ENCODE results near the gene GGCX. TPM values are rescaled to one million over a fixed set of nuclear protein-coding genes. Genes with fewer than 3 reads are reported as not detected.
A peak's percentile ranks its signal among the peaks of the same experiment; 100 is the strongest.

GGCX gene
- total RNA-seq, 4 donors from 2014 or later, result 18.3 to 33.1 (median 28.2) TPM

GRCh38 chr2:85582492-85582891 is 21.2 kb upstream of the GGCX start:
- H3K36me3 ChIP-seq, result no peaks in the 10 kb centered on the region
- no peaks in the 10 kb centered on the region for H3K9me3 ChIP-seq
- TF ChIP-seq CTCF (IDR thresholded peaks at IDR 0.05 in 4 of 5, conservative IDR thresholded peaks at IDR 0.05 in 1 of 5), result no peak
- TF ChIP-seq POLR2A (IDR thresholded peaks at IDR 0.05), result no peak
- no peak overlapping the region for H3K4me3 ChIP-seq
- peaks cover 57 to 62% of the 10 kb centered on the region in 2 donors for H3K4me1 ChIP-seq
- no peaks in the 10 kb centered on the region for H3K27me3 ChIP-seq
- in situ Hi-C loops (cut with MboI; ENCODE audit: low sequenced_read_pairs in 4 of 4) (no loop called here), intact Hi-C loops (cut with DNase I; ENCODE audit: low total_unique reads) (no loop called here)
- no peak for ATAC-seq
- DNase-seq, result no peak
- H3K27ac ChIP-seq, result peak overlapping the region in 2 of 4 donors; percentile 89 to 98

GRCh38 chr2:85580206-85580605 is 18.9 kb upstream of the GGCX start:
- in situ Hi-C loops (cut with MboI; ENCODE audit: low sequenced_read_pairs in 4 of 4), result no loop called here
- H3K27ac ChIP-seq, result peak overlapping the region; percentile 73 to 92 (median 82)
- no peaks in the 10 kb centered on the region for H3K27me3 ChIP-seq
- H3K9me3 ChIP-seq, result no peaks in the 10 kb centered on the region
- no peak for DNase-seq
- no peak overlapping the region for H3K4me3 ChIP-seq
- intact Hi-C loops (cut with DNase I; ENCODE audit: low total_unique reads), result no loop called here
- TF ChIP-seq CTCF (IDR thresholded peaks at IDR 0.05 in 4 of 5, conservative IDR thresholded peaks at IDR 0.05 in 1 of 5) (no peak), POLR2A (IDR thresholded peaks at IDR 0.05) (no peak)
- peaks cover 38 to 44% of the 10 kb centered on the region in 2 donors for H3K4me1 ChIP-seq
- H3K36me3 ChIP-seq, result no peaks in the 10 kb centered on the region
- ATAC-seq, result no peak

DNA sequence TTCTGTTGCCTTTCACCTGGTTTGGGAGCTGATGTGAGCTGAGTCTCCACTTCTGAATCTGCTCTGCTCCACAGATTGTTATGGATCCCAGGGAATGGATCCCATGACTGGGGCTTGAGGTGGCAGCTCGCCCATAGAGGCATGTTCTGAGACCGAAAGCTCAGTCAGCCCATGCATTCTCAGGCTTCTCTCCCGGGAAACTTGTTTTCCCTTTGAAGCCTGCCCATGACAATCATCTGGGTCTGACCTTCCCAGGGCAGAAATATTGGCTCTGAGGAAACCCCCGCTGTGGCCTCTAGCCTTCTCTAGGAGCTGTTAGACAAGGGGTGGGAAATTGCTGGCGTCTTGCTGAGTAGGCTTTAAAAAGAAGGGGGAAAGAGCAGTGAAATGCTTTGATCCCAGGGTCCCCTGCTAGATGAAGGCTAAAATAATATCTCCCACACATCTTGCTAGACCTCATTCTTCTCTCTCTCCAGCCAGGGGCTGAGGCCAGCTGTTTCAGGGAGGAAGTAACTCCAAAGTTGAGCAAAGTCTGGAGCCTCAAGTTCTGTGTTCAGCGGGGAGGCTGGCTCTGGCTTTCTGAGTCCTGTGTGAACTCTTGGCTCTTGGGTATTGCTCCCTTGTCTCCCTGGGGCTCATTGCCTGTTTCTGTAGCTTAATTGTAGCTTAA is 18.1 kb upstream of the GGCX start:
- H3K27ac ChIP-seq, result peak overlapping the region; percentile 73 to 92 (median 82)
- no peak for DNase-seq
- intact Hi-C loops (cut with DNase I; ENCODE audit: low total_unique reads) (no loop called here), in situ Hi-C loops (cut with MboI; ENCODE audit: low sequenced_read_pairs in 4 of 4) (no loop called here)
- H3K4me1 ChIP-seq, result peaks cover 34 to 38% of the 10 kb centered on the region in 2 donors
- ATAC-seq, result no peak
- H3K36me3 ChIP-seq, result no peaks in the 10 kb centered on the region
- H3K4me3 ChIP-seq, result peak overlapping the region in 1 of 4 donors; percentile 32
- TF ChIP-seq POLR2A (IDR thresholded peaks at IDR 0.05) (no peak), CTCF (IDR thresholded peaks at IDR 0.05 in 4 of 5, conservative IDR thresholded peaks at IDR 0.05 in 1 of 5) (no peak)
- H3K9me3 ChIP-seq, result no peaks in the 10 kb centered on the region
- H3K27me3 ChIP-seq, result no peaks in the 10 kb centered on the region

- peak; percentile 74 to 84 for ATAC-seq
- H3K27ac ChIP-seq, result peak overlapping the region; percentile 73 to 92 (median 82)
- H3K4me1 ChIP-seq, result peaks cover 28 to 35% of the 10 kb centered on the region in 2 donors
Observed at GRCh38 chr2:85578243-85579180, 17.2 kb upstream of the GGCX start.

More at GRCh38 chr2:85578243-85579180, 17.2 kb upstream of the GGCX start:
- DNase-seq, result peak; percentile 64 to 83
- TF ChIP-seq POLR2A (IDR thresholded peaks at IDR 0.05) (peak in 1 of 2 donors; percentile 12), CTCF (IDR thresholded peaks at IDR 0.05 in 4 of 5, conservative IDR thresholded peaks at IDR 0.05 in 1 of 5) (no peak)
- intact Hi-C loops (cut with DNase I; ENCODE audit: low total_unique reads) (no loop called here), in situ Hi-C loops (cut with MboI; ENCODE audit: low sequenced_read_pairs in 4 of 4) (no loop called here)
- no peaks in the 10 kb centered on the region for H3K36me3 ChIP-seq
- no peaks in the 10 kb centered on the region for H3K27me3 ChIP-seq
- H3K9me3 ChIP-seq, result no peaks in the 10 kb centered on the region
- peak overlapping the region; percentile 8 to 46 (median 26) for H3K4me3 ChIP-seq

Data from gastrocnemius medialis (tissue), 4 donors.